HG03571 (cell line): ENCODE measurements around the gene RGS21.
"Not testable (repeated sequence)": the region's sequence is repeated elsewhere in the genome, so short reads cannot be mapped to it uniquely, and the experiment has no call there.

Experiments
- ATAC-seq: cut with Tn5 transposase; IDR thresholded peaks from one replicate; pipeline ENCODE4 v1.9.1; 2021; ENCODE audit not compliant: unreplicated experiment

RGS21 gene

GRCh38 chr1:192316942-192317450 lies at the start of gene RGS21:
RGS21 (plus strand) TSS chr1:192316992; CDS start chr1:192343037, 26,045 bp downstream.
- no peak for ATAC-seq

DNA sequence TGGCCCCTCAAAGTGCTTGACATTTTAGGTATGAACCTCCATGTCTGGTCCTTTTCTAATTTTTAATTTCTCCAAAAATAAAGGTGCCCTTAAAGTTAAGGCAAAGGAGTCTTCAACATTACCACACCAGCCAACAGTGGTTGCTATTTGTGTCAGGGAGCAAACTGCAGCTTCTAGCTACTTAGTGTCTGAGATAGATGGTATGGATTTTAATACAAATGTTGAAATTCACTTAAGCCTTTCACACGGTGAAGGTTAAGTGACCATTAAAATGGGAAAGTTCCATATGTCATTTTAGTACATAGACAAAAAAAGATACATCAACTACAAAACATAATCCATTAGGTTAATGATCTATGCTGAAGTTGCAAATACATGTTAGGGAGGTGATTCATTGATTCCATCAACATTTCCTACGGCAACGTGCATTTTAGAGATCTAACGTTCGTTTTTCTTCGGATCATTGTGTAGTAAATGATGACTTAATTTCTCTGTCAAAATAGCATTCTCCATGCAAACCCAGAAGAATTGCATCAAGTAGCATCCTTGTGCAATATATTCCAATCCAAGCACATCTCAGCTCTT lies 48.2 kb upstream of the RGS21 start:
- no peak for ATAC-seq

- ATAC-seq, result no peak
Measured at GRCh38 chr1:192270398-192270797, 46.4 kb upstream of the RGS21 start.

DNA sequence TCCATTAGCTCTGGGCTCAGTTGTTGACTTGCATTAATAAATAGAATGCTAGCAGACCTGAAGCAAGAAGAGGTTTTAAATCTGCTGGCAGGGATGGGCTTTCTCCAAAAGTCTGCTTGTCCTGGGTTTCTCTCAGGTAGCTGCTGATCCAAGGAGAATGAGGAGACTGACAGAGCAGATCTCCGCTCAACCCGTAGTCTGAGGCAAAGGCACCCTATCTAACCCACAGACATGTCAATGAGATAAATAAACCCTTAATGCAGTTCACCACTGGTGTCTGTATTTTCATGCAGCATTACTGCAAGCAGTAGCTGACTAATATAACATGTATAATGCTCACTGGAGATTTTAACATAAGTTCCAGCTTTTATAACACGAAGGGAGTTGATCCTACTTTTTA lies 44.1 kb upstream of the RGS21 start:
- no peak for ATAC-seq

- ATAC-seq, result no peak
Measured at GRCh38 chr1:192274588-192274987, 42.2 kb upstream of the RGS21 start.

- ATAC-seq, result no peak
Measured at GRCh38 chr1:192277635-192278034, 39.2 kb upstream of the RGS21 start.

DNA sequence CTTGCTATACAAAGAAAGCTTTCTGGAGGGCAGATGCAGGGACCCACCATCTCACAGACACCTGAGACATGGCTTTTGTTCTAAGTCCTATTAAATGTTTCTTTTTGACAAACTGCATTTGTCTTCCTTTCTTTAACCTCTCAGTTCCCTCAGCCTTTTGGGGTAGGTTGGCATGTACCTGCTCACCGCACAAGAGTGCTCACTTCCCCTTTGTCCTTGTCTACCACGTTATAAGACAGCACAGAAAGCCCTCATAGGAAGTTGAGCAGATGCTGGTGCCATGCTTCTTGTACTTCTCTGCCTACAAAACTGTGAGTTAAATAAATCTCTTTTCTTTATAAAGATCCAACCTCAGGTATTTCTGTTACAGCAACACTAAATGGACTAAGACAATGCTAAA lies 31.9 kb upstream of the RGS21 start:
- ATAC-seq, result no peak

DNA sequence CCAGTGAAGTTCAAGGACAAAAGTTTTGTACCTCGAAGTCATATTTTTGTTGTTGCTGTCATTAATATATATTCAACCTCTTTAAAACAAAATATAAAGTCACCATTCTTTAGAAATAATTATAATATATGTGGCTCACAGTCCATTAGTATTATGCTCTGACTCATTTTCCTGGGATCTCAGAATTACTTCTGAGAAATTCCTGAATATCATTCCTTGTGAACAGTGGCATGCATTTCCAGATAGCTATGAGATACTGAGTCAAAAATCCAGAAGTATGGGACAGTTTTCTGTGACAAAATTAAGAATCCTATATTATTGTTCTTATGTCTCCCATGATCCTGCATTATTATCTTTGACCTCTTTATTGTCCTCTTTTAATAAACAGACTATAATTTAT lies 13.8 kb upstream of the RGS21 start:
- no peak for ATAC-seq

DNA sequence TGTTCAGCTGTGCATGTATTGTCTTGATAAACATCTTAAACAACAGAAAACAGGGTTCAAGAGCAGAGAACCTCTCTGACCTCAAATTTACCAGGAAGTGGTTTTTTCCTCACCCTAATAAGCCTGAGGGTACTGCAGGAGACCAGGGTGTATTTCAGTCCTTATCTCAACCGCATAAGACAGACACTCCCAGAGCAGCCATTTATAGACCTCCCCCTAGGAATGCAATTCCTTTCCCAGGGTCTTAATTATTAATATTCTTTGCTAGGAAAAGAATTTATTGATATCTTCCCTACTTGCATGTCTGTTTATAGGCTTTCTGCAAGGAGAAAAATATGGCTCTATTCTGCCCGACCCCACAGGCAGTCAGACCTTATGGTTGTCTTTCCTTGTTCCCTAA lies 8.5 kb upstream of the RGS21 start:
- not testable (repeated sequence) for ATAC-seq

- no peak for ATAC-seq
Measured at GRCh38 chr1:192311281-192311680, 5.5 kb upstream of the RGS21 start.

DNA sequence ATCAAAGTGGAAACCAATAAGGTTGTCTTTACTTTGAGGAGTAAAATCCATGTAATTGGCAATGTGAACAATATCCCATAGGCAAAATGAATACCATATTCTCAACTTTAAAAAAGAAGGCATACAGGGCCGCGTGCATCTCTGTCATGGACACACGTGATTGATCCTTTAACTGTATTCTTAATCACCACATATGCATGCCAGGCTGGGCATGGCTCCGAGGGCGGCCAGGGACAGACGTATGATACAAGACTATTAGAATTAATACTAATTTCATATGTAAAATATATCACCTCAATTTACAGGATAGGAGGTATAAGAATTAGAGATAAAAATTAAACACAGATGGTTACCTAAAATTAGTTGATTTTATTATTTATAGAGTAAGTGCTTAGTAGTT lies 11.2 kb downstream of the RGS21 start:
- no peak for ATAC-seq

DNA sequence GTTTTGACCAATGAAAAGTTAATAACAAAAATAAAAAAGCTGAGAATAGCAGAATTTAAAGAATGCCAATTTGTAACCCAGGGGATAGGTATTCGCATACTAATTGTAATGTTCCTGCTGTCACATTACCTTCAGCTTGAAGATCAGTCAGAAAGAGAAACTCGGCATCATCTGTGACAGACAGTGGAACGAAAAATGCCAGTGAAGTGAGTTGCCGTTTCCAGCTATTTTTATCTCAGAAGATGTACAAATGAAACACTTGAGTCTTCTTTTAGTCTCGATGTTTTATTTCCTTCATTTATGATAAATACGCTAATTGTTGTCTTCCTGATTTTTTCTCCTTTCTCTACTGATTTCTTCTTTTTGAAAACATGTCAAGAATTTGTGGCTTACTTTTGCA lies 26.1 kb downstream of the RGS21 start:
- no peak for ATAC-seq

- ATAC-seq, result no peak
Measured at GRCh38 chr1:192343344-192343743, 26.6 kb downstream of the RGS21 start.

- ATAC-seq, result no peak
Measured at GRCh38 chr1:192349314-192349713, 32.5 kb downstream of the RGS21 start.

GRCh38 chr1:192350356-192350755 lies 33.6 kb downstream of the RGS21 start:
- no peak for ATAC-seq

DNA sequence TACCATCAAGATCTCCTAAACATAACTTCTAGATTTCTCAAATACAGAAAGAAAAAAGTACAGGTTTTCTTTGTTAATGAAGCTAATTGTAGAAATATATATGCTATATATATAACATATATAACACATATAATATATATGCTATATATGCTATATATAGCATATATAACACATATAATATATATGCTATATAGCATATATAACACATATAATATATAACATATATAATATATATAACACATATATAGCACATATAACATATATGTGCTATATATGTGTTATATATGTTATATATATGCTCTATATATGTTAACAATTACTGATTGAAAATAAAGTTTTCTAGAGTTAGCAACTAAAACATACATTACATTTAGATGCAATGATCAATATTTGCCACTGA lies 34.8 kb downstream of the RGS21 start:
- ATAC-seq, result no peak

DNA sequence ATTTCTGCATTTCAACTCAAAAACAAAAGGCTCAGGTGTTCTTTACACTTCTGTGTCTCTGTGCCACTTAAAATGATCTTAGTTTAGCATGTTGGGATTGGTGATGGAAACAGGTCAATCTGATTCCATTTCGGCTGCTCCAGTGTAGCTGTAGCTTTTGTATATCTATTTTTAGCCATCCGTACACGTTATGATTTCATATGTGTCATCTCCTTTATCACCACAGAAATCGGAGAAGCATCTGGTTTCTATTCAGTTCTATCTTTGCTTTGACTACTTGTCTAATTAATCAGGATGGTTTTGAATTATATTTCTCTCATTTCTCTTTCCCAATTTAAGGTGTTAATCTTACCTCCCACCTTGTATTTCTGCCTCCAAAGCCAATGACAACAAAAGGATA lies 41.1 kb downstream of the RGS21 start:
- no peak for ATAC-seq

GRCh38 chr1:192358402-192358801 lies 41.6 kb downstream of the RGS21 start:
- ATAC-seq, result no peak

- no peak for ATAC-seq
Measured at GRCh38 chr1:192358822-192359221, 42.0 kb downstream of the RGS21 start.

- ATAC-seq, result no peak
Measured at GRCh38 chr1:192363177-192363576, 46.4 kb downstream of the RGS21 start.

GRCh38 chr1:192367436-192367835 lies 50.6 kb downstream of the RGS21 start:
- no peak for ATAC-seq

DNA sequence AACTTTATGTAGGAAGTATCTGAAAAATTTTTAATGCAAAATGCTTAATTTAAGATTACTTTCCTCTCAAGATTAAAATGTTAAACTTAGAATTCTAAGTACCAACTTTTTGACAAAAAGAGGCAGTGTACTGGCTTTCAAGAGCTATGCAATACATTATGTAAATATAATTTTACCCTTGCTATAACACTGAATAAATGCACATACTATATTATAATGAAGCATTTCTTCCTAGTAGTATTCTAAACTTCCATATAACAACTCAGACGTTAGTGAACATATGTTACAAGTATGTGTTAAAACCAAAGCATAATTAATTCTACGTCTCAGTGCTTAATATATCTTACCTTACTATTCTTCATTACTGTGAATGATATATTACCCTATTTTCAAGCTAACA lies 58.5 kb downstream of the RGS21 start:
- no peak for ATAC-seq

DNA sequence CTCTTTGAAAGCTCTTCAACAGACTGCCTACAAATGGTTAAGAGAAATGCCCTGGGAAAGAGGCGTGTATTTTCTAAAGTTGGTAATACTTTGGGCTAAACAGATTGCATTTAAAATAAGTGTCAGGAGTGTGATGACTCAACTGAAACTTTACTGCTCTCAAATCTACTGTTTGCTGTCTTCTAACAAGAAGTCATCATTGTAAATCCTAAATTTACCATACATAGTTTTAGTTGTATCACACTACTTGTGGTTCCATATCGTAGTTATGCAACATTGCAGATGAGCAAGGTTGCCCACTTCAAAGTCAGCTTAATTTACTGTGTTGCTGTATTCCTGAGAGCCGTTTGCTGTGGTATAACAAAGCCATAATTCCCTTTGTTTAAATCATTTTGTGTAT lies 59.6 kb downstream of the RGS21 start:
- no peak for ATAC-seq
